Sigmoid colon (tissue), 7 donors: Measurements from ENCODE around the gene CLN6. TPM values are rescaled to one million over a fixed set of nuclear protein-coding genes. Genes with fewer than 3 reads are reported as not detected.

ENCODE experiments used
- DNase-seq: peaks from one replicate; pipeline ENCODE4 v3.0.0-alpha.2; 2019
- H3K27ac ChIP-seq, 4 donors: fragments of 200-600 bp; sonication (generic); one replicate each; pipeline ENCODE4 v1.5.1; 2016 to 2019; ENCODE audit warnings: mild to moderate bottlenecking in 1 of 4
- H3K27me3 ChIP-seq, 3 donors: fragments of 200-600 bp; sonication (generic); one replicate each; pipeline ENCODE4 v1.5.1; 2019; ENCODE audit warnings: mild to moderate bottlenecking in 1 of 3
- H3K36me3 ChIP-seq, 4 donors: fragments of 200-600 bp; sonication (generic); one replicate each; pipeline ENCODE4 v1.5.1; 2016 to 2019
- H3K4me1 ChIP-seq, 4 donors: fragments of 200-600 bp; sonication (generic); one replicate each; pipeline ENCODE4 v1.5.1; 2017 to 2019
- H3K4me3 ChIP-seq, 4 donors: fragments of 200-600 bp; sonication (generic); one replicate each; pipeline ENCODE4 v1.5.1; 2017 to 2019; ENCODE audit warnings: mild to moderate bottlenecking in 2 of 4, moderate library complexity in 1 of 4
- H3K9me3 ChIP-seq, 4 donors: fragments of 200-600 bp in 3 of 4; sonication (generic) in 3 of 4; one replicate each; pipeline versions ENCODE4 v1.5.1 to v1.6.1; 2013 to 2019
- EP300 ChIP-seq, 4 donors: sonication (generic); formaldehyde crosslinking; IDR thresholded peaks; one replicate each; pipeline ENCODE4 v1.6.1; 2017; ENCODE audit warnings: antibody characterized with exemption in 4 of 4
- POLR2A ChIP-seq, 2 donors: fragments of 450-650 bp; IDR thresholded peaks; one replicate each; pipeline ENCODE4 v1.6.1; 2016; ENCODE audit warnings: antibody characterized with exemption in 2 of 2, mild to moderate bottlenecking in 2 of 2, moderate library complexity in 2 of 2
- POLR2AphosphoS5 ChIP-seq, 4 donors: sonication (generic); formaldehyde crosslinking; IDR thresholded peaks; one replicate each; pipeline ENCODE4 v1.6.1; 2017; ENCODE audit warnings: antibody characterized with exemption in 4 of 4
- WGBS, 2 donors: extraction: QIAGEN DNeasy Blood & Tissue Kit; methylation state at CpG; one replicate each; pipeline ENCODE4 v1.1.7; 2013; 5-methylcytosine and 5-hydroxymethylcytosine counted together
- intact Hi-C: fragments of 100-400 bp; cut with DNase I; formaldehyde crosslinking; loops from one replicate; pipeline ENCODE4 v1.15.1; 2023
- polyA plus RNA-seq, 3 donors: library from polyadenylated mRNA; stranded (reverse); fragments of 200-250 nt; gene quantifications; one replicate each; pipeline ENCODE4 v1.2.3, GENCODE V29; 2013
- total RNA-seq, 4 donors: library from RNA; depleted of rRNA; stranded (reverse); fragments of >200 nt; gene quantifications; one replicate each; pipeline ENCODE4 v1.1.0, GENCODE V29; 2016
- TF ChIP-seq, protein P1 (sequence below), 4 experiments: fragments of 450-650 bp in 3 of 4; fragments of 200-600 bp in 1 of 4; IDR thresholded peaks; one replicate each; pipeline ENCODE4 v1.5.1; 2016 to 2019; ENCODE audit warnings: antibody characterized with exemption in 4 of 4, mild to moderate bottlenecking in 3 of 4, moderate library complexity in 2 of 4
- donor health status: healthy with polysubstance abuse.
- donor health status: Bipolar disorder and iron deficiency.
- donor health status: healthy.

Gene CLN6
- 10 to 100 TPM in 3 of 4 donors, 1 to 10 TPM in 1; 9.3 to 17.4 (median 12.7) TPM for total RNA-seq
- 10 to 100 TPM in 1 of 3 donors, 1 to 10 TPM in 2; 5.4 to 43.3 (median 7.2) TPM for polyA plus RNA-seq

- intact Hi-C loops = loop anchor here (5.0 kb wide), 1 partner anchor 707 kb away; the partner anchor contains the start of gene C15orf61
- Histone ChIP-seq H3K27me3 (no peaks in the 10 kb centered on the region), H3K4me3 (peak within 1 kb of the TSS; percentile 66 to 94 (median 69)), H3K4me1 (peaks cover 0 to 25% (median 23%) of the 10 kb centered on the region in 4 donors), H3K9me3 (no peaks in the 10 kb centered on the region), H3K27ac (peak within 1 kb of the TSS; percentile 79 to 89 (median 84)), H3K36me3 (no peaks in the 10 kb centered on the region)
- DNase-seq = peak; percentile 90
- WGBS, 2 donors = 1% methylated on average over 82 of the region's 82 CpGs
- TF ChIP-seq, protein P1, sequence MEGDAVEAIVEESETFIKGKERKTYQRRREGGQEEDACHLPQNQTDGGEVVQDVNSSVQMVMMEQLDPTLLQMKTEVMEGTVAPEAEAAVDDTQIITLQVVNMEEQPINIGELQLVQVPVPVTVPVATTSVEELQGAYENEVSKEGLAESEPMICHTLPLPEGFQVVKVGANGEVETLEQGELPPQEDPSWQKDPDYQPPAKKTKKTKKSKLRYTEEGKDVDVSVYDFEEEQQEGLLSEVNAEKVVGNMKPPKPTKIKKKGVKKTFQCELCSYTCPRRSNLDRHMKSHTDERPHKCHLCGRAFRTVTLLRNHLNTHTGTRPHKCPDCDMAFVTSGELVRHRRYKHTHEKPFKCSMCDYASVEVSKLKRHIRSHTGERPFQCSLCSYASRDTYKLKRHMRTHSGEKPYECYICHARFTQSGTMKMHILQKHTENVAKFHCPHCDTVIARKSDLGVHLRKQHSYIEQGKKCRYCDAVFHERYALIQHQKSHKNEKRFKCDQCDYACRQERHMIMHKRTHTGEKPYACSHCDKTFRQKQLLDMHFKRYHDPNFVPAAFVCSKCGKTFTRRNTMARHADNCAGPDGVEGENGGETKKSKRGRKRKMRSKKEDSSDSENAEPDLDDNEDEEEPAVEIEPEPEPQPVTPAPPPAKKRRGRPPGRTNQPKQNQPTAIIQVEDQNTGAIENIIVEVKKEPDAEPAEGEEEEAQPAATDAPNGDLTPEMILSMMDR (IDR thresholded peaks at IDR 0.05) = no peak
- TF ChIP-seq POLR2A (IDR thresholded peaks at IDR 0.05) (no peak), POLR2AphosphoS5 (IDR thresholded peaks at IDR 0.05) (peak in 3 of 4 donors; percentile 16 to 35 (median 29)), EP300 (IDR thresholded peaks at IDR 0.05) (no peak)
Measured at GRCh38 chr15:68229386-68230156, at the start of gene CLN6. Gene CLN6 (minus strand): TSS chr15:68229728. CDS start chr15:68229584, 144 bp downstream.

GRCh38 chr15:68278595-68279405 lies 49.3 kb upstream of the CLN6 start:
- no peaks in the 10 kb centered on the region for H3K36me3 ChIP-seq
- peak overlapping the region; percentile 98 to 99 (median 98) for H3K27ac ChIP-seq
- TF ChIP-seq EP300 (IDR thresholded peaks at IDR 0.05) = no peak
- TF ChIP-seq POLR2A (IDR thresholded peaks at IDR 0.05) = no peak
- TF ChIP-seq POLR2AphosphoS5 (IDR thresholded peaks at IDR 0.05) = no peak
- no peaks in the 10 kb centered on the region for H3K27me3 ChIP-seq
- peak overlapping the region; percentile 68 to 92 (median 80) for H3K4me3 ChIP-seq
- DNase-seq = no peak
- 2 to 3% methylated on average over 23 of the region's 23 CpGs for WGBS, 2 donors
- no peaks in the 10 kb centered on the region for H3K9me3 ChIP-seq
- peaks cover 0 to 67% (median 50%) of the 10 kb centered on the region in 4 donors for H3K4me1 ChIP-seq
- intact Hi-C loops = loop anchor here (5.0 kb wide), 1 partner anchor 441 kb away; no protein-coding TSS in a partner anchor

DNA sequence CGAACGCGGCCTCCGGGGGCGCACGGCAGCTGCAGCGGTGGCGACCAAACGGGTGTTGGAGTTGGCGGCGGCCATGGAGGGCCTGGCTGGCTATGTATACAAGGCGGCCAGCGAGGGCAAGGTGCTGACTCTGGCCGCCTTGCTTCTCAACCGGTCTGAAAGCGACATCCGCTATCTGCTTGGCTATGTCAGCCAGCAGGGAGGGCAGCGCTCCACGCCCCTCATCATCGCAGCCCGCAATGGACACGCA lies 48.7 kb upstream of the CLN6 start:
- H3K36me3 ChIP-seq = no peaks in the 10 kb centered on the region
- no peak for DNase-seq
- TF ChIP-seq EP300 (IDR thresholded peaks at IDR 0.05) = no peak
- TF ChIP-seq, protein P1 (IDR thresholded peaks at IDR 0.05) = peak in 1 of 4 experiments; percentile 39
- H3K27ac ChIP-seq = peak overlapping the region; percentile 98 to 99 (median 98)
- intact Hi-C loops = loop anchor here (5.0 kb wide), 1 partner anchor 441 kb away; no protein-coding TSS in a partner anchor
- H3K4me1 ChIP-seq = peaks cover 0 to 69% (median 47%) of the 10 kb centered on the region in 4 donors
- no peaks in the 10 kb centered on the region for H3K9me3 ChIP-seq
- H3K27me3 ChIP-seq = no peaks in the 10 kb centered on the region
- peak overlapping the region; percentile 68 to 92 (median 80) for H3K4me3 ChIP-seq
- WGBS, 2 donors = 0% methylated on average over 22 of the region's 22 CpGs

- TF ChIP-seq EP300 (IDR thresholded peaks at IDR 0.05) = peak in 2 of 4 donors; percentile 26 to 36
- TF ChIP-seq, protein P1 (IDR thresholded peaks at IDR 0.05) = no peak
- peak; percentile 78 to 93 (median 86) for TF ChIP-seq POLR2AphosphoS5 (IDR thresholded peaks at IDR 0.05)
- TF ChIP-seq POLR2A (IDR thresholded peaks at IDR 0.05) = peak; percentile 54 to 56
- intact Hi-C loops = loop anchor here (2.0 to 5.0 kb wide), 2 partner anchors 21 to 440 kb away; no protein-coding TSS in a partner anchor
- Histone ChIP-seq H3K4me3 (peak within 1 kb of the TSS; percentile 68 to 92 (median 80)), H3K4me1 (peaks cover 0 to 69% (median 47%) of the 10 kb centered on the region in 4 donors), H3K36me3 (no peaks in the 10 kb centered on the region), H3K27me3 (no peaks in the 10 kb centered on the region), H3K9me3 (no peaks in the 10 kb centered on the region), H3K27ac (peak within 1 kb of the TSS; percentile 98 to 99 (median 98))
- WGBS, 2 donors = 0% methylated on average over 85 of the region's 85 CpGs
- peak; percentile 97 for DNase-seq
Measured at GRCh38 chr15:68277603-68278344, 48.2 kb upstream of the CLN6 start, which contains the start of gene FEM1B. Gene FEM1B (plus strand): TSS chr15:68277745. CDS start chr15:68278418, 673 bp downstream.
